Measurements from ENCODE around the gene SAC3D1.

The SAC3D1 gene

GRCh38 chr11:65087216-65087615 lies 46.2 kb downstream of the SAC3D1 start:
- peaks cover 4% of the 10 kb centered on the region; the same call in 1 of the 2 replicates for H3F3A ChIP-seq (ENCODE audit: insufficient read depth)
- H3K9me2 ChIP-seq (replicated peaks; ENCODE audit: insufficient read depth, low read length), result no peaks in the 10 kb centered on the region
- peaks cover 3% of the 10 kb centered on the region; the same call in 1 of the 2 replicates for H3K36me3 ChIP-seq (ENCODE audit: low read length)
- no peaks in the 10 kb centered on the region for H3K27me3 ChIP-seq (ENCODE audit: low read length)
- H4K20me1 ChIP-seq (ENCODE audit: low read depth, low read length), result no peaks in the 10 kb centered on the region
- peaks cover 30% of the 10 kb centered on the region for H3K79me2 ChIP-seq (ENCODE audit: insufficient read depth, low read length)
- no peak overlapping the region for H3K4me2 ChIP-seq (ENCODE audit: low read depth, low read length, poor library complexity, severe bottlenecking)
- no peak overlapping the region for H2AFZ ChIP-seq (ENCODE audit: low read depth, low read length, severe bottlenecking)
- H3K9me3 ChIP-seq (ENCODE audit: insufficient read depth, low read length), result no peaks in the 10 kb centered on the region
- TF ChIP-seq CTCF (IDR thresholded peaks at IDR 0.05; ENCODE audit: insufficient read depth, low read length, poor library complexity, severe bottlenecking) (no peak), EZH2phosphoT487 (conservative IDR thresholded peaks at IDR 0.05; ENCODE audit: low read length) (no peak)
- no peak overlapping the region for H3K9ac ChIP-seq (ENCODE audit: low read length)
- no peak overlapping the region for H3K27ac ChIP-seq (ENCODE audit: low read depth, low read length)
- H3K4me3 ChIP-seq (ENCODE audit: insufficient read depth, low read length, poor library complexity, severe bottlenecking), result no peak overlapping the region

GRCh38 chr11:65087827-65088226 lies 46.8 kb downstream of the SAC3D1 start:
- Histone ChIP-seq H3K27me3 (ENCODE audit: low read length) (no peaks in the 10 kb centered on the region), H3K27ac (ENCODE audit: low read depth, low read length) (no peak overlapping the region), H3K79me2 (ENCODE audit: insufficient read depth, low read length) (peaks cover 24% of the 10 kb centered on the region)

GRCh38 chr11:65089621-65090020 lies 48.6 kb downstream of the SAC3D1 start:
- no peak overlapping the region for H3K27ac ChIP-seq (ENCODE audit: low read depth, low read length)
- peaks cover 9% of the 10 kb centered on the region; the same call in 1 of the 2 replicates for H3F3A ChIP-seq (ENCODE audit: insufficient read depth)
- TF ChIP-seq EZH2phosphoT487 (conservative IDR thresholded peaks at IDR 0.05; ENCODE audit: low read length) (no peak), CTCF (IDR thresholded peaks at IDR 0.05; ENCODE audit: insufficient read depth, low read length, poor library complexity, severe bottlenecking) (no peak)
- H3K4me3 ChIP-seq (ENCODE audit: insufficient read depth, low read length, poor library complexity, severe bottlenecking), result no peak overlapping the region
- H3K4me2 ChIP-seq (ENCODE audit: low read depth, low read length, poor library complexity, severe bottlenecking), result no peak overlapping the region
- H4K20me1 ChIP-seq (ENCODE audit: low read depth, low read length), result no peaks in the 10 kb centered on the region
- no peaks in the 10 kb centered on the region for H3K9me2 ChIP-seq (replicated peaks; ENCODE audit: insufficient read depth, low read length)
- no peak overlapping the region for H2AFZ ChIP-seq (ENCODE audit: low read depth, low read length, severe bottlenecking)
- peaks cover 10% of the 10 kb centered on the region for H3K79me2 ChIP-seq (ENCODE audit: insufficient read depth, low read length)
- H3K9me3 ChIP-seq (ENCODE audit: insufficient read depth, low read length), result no peaks in the 10 kb centered on the region
- H3K9ac ChIP-seq (ENCODE audit: low read length), result no peak overlapping the region
- no peaks in the 10 kb centered on the region for H3K27me3 ChIP-seq (ENCODE audit: low read length)
- no peaks in the 10 kb centered on the region for H3K36me3 ChIP-seq (ENCODE audit: low read length)

More at GRCh38 chr11:65087827-65088226, 46.8 kb downstream of the SAC3D1 start:
- 0 out of 2 replicates have a peak, but pooled peaks cover 2% of the 10 kb centered on the region for H3K36me3 ChIP-seq (ENCODE audit: low read length)
- no peaks in the 10 kb centered on the region for H4K20me1 ChIP-seq (ENCODE audit: low read depth, low read length)
- H3K9me2 ChIP-seq (replicated peaks; ENCODE audit: insufficient read depth, low read length), result no peaks in the 10 kb centered on the region
- peaks cover 5% of the 10 kb centered on the region; the same call in 1 of the 2 replicates for H3F3A ChIP-seq (ENCODE audit: insufficient read depth)
- no peaks in the 10 kb centered on the region for H3K9me3 ChIP-seq (ENCODE audit: insufficient read depth, low read length)
- H3K4me2 ChIP-seq (ENCODE audit: low read depth, low read length, poor library complexity, severe bottlenecking), result no peak overlapping the region
- H2AFZ ChIP-seq (ENCODE audit: low read depth, low read length, severe bottlenecking), result no peak overlapping the region
- no peak overlapping the region for H3K9ac ChIP-seq (ENCODE audit: low read length)
- TF ChIP-seq CTCF (IDR thresholded peaks at IDR 0.05; ENCODE audit: insufficient read depth, low read length, poor library complexity, severe bottlenecking), result no peak
- no peak overlapping the region for H3K4me3 ChIP-seq (ENCODE audit: insufficient read depth, low read length, poor library complexity, severe bottlenecking)
